ENCODE results near the gene BECN2. TPM values are rescaled to one million over a fixed set of nuclear protein-coding genes. Genes with fewer than 3 reads are reported as not detected.

Gene BECN2
- polyA plus RNA-seq, 2 of the 4 experiments (the other 2 are of a cell fraction) = not detected

DNA sequence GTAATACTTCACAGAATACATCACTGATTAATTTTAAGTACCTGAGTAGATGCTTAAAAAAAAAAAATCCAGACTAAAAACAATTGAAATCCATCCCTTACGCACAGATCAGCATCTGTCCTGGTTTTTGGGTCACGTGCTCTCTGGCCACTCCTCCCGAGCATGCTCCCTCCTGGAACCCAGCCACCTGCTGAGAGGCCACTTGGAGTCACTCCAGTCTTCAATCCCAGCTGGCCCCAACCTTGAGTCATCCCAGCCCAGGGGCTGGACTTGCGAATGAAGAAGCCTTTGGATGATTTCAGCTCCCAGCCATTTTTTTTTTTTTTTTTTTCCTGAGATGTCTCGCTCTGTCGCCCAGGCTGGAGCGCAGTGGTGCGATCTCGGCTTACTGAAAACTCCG, 32.5 kb downstream of the BECN2 start:
- Histone ChIP-seq H3K9me3 (no peaks in the 10 kb centered on the region), H3K4me2 (peak overlapping the region; percentile 25; the same call in 2 of the 3 replicates), H3K4me1 (peaks cover 22% of the 10 kb centered on the region; the same call in 2 of the 3 replicates), H3K4me3 (no peak overlapping the region), H3K27ac (peak overlapping the region in 1 of 2 experiments; percentile 69; a peak in 3 of 6 replicates)
- FAIRE-seq (no peak), DNase-seq (ENCODE audit: low read depth in 1 of 2, low spot score in 1 of 2) (peak; percentile 72 to 88), ATAC-seq (peak; percentile 81 to 84)
- CTCF ChIA-PET = interaction anchor here (0.6 to 2.1 kb wide), 3 partner anchors 9 to 285 kb away, joined by 3 to 16 read pairs (median 5); partner anchors contain the start of gene MAP1LC3C
- POLR2A ChIA-PET = interaction anchor here (0.6 to 0.7 kb wide), 4 partner anchors 35 to 477 kb away, joined by 3 to 4 read pairs (median 3); no protein-coding TSS in a partner anchor
- WGBS (ENCODE audit: missing lambda C conversion rate) = 52% methylated on average over 10 of the region's 10 CpGs
- TF ChIP-seq FOSL2 (IDR thresholded peaks at IDR 0.05) = no peak
- peak; percentile 61 for TF ChIP-seq FOSL2 (CRISPR knock-in tag; IDR thresholded peaks at IDR 0.05)
- TF ChIP-seq USF2 (IDR thresholded peaks at IDR 0.05) = peak; percentile 86
- TF ChIP-seq GATA3 (IDR thresholded peaks at IDR 0.05; ENCODE audit: borderline replicate concordance) = no peak

GRCh38 chr1:241992734-241993133, 35.2 kb downstream of the BECN2 start:
- no peak for ATAC-seq
- FAIRE-seq = no peak
- no peak for TF ChIP-seq ATOH8 (CRISPR knock-in tag; IDR thresholded peaks at IDR 0.05; ENCODE audit: low read depth)
- no peak for TF ChIP-seq ZSCAN20 (CRISPR knock-in tag; IDR thresholded peaks at IDR 0.05)
- no peak for TF ChIP-seq FOSB (CRISPR knock-in tag; IDR thresholded peaks at IDR 0.05)
- no peak for TF ChIP-seq FOSL2 (IDR thresholded peaks at IDR 0.05)
- peak; percentile 34; the same call in 1 of the 2 replicates for TF ChIP-seq FOSL2 (CRISPR knock-in tag; IDR thresholded peaks at IDR 0.05)
- Histone ChIP-seq H3K9me3 (no peaks in the 10 kb centered on the region), H3K27ac (no peak overlapping the region), H3K4me1 (peaks cover 22% of the 10 kb centered on the region; the same call in 2 of the 3 replicates), H3K4me2 (no peak overlapping the region), H3K4me3 (no peak overlapping the region)
- ChIA-PET POLR2A (no interaction called here), CTCF (interaction anchor here (0.9 to 2.2 kb wide), 5 partner anchors 20 to 388 kb away, joined by 3 to 12 read pairs (median 3); no protein-coding TSS in a partner anchor)
- 85% methylated on average over 5 of the region's 5 CpGs for WGBS (ENCODE audit: missing lambda C conversion rate)
- no peak for DNase-seq (ENCODE audit: low read depth in 1 of 2, low spot score in 1 of 2)

DNA sequence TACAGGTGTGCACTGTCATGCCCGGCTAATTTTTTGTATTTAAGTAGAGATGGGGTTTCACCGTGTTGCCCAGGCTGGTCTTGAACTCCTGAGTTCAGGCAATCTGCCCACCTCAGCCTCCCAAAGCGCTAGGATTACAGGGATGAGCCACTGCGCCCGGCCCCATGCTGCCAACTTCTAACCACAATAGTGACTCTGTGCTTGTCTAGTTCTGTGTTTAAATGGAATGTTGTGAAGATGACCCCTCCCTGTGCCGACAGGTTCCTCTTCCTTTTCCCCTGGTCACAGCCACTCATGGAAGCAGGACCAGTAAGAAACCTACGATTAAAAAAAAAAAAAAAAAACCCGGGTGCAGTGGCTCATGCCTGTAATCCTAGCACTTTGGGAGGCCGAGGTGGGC, 36.6 kb downstream of the BECN2 start:
- Histone ChIP-seq H3K4me1 (peaks cover 19% of the 10 kb centered on the region), H3K4me3 (no peak overlapping the region), H3K9me3 (no peaks in the 10 kb centered on the region), H3K27ac (no peak overlapping the region), H3K4me2 (no peak overlapping the region)
- DNase-seq (ENCODE audit: low read depth in 1 of 2, low spot score in 1 of 2) (no peak), FAIRE-seq (no peak), ATAC-seq (no peak)
- ChIA-PET CTCF (interaction anchor here (1.3 to 8.0 kb wide), 4 partner anchors 9 to 383 kb away, joined by 5 to 75 read pairs (median 8); no protein-coding TSS in a partner anchor), POLR2A (no interaction called here)
- 78% methylated on average over 9 of the region's 9 CpGs for WGBS (ENCODE audit: missing lambda C conversion rate)
- TF ChIP-seq GATA3 (IDR thresholded peaks at IDR 0.05; ENCODE audit: borderline replicate concordance) (no peak), FOSB (CRISPR knock-in tag; IDR thresholded peaks at IDR 0.05) (no peak), EHMT2 (IDR thresholded peaks at IDR 0.05; ENCODE audit: low read depth) (no peak), CBX2 (IDR thresholded peaks at IDR 0.05; ENCODE audit: borderline replicate concordance, low read depth) (no peak), MYC (IDR thresholded peaks at IDR 0.05; ENCODE audit: borderline replicate concordance, low read length) (no peak), HOXB5 (CRISPR knock-in tag; IDR thresholded peaks at IDR 0.05) (no peak), ZNF302 (CRISPR knock-in tag; IDR thresholded peaks at IDR 0.05) (no peak), KDM5A (IDR thresholded peaks at IDR 0.05) (no peak), CTCF (IDR thresholded peaks at IDR 0.05) (no peak), PHF8 (IDR thresholded peaks at IDR 0.05; ENCODE audit: borderline replicate concordance, low read depth) (no peak), JUN (IDR thresholded peaks at IDR 0.05) (no peak), ZSCAN20 (CRISPR knock-in tag; IDR thresholded peaks at IDR 0.05) (no peak), KDM1A (IDR thresholded peaks at IDR 0.05; ENCODE audit: low read depth) (no peak), MAZ (IDR thresholded peaks at IDR 0.05; ENCODE audit: borderline replicate concordance, low read depth, low read length) (no peak)
- TF ChIP-seq, protein P1, sequence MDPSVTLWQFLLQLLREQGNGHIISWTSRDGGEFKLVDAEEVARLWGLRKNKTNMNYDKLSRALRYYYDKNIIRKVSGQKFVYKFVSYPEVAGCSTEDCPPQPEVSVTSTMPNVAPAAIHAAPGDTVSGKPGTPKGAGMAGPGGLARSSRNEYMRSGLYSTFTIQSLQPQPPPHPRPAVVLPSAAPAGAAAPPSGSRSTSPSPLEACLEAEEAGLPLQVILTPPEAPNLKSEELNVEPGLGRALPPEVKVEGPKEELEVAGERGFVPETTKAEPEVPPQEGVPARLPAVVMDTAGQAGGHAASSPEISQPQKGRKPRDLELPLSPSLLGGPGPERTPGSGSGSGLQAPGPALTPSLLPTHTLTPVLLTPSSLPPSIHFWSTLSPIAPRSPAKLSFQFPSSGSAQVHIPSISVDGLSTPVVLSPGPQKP (IDR thresholded peaks at IDR 0.05; ENCODE audit: low read depth, low read length) = no peak
- TF ChIP-seq, protein P2, sequence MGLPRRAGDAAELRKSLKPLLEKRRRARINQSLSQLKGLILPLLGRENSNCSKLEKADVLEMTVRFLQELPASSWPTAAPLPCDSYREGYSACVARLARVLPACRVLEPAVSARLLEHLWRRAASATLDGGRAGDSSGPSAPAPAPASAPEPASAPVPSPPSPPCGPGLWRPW (IDR thresholded peaks at IDR 0.05) = no peak
- TF ChIP-seq, protein P3, sequence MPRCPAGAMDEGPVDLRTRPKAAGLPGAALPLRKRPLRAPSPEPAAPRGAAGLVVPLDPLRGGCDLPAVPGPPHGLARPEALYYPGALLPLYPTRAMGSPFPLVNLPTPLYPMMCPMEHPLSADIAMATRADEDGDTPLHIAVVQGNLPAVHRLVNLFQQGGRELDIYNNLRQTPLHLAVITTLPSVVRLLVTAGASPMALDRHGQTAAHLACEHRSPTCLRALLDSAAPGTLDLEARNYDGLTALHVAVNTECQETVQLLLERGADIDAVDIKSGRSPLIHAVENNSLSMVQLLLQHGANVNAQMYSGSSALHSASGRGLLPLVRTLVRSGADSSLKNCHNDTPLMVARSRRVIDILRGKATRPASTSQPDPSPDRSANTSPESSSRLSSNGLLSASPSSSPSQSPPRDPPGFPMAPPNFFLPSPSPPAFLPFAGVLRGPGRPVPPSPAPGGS (IDR thresholded peaks at IDR 0.05) = no peak

All from A549 (cell line).